Tibial nerve (tissue), 4 donors: ENCODE data around the gene CABLES1.

Experiments
- CTCF ChIP-seq, 5 experiments: fragments of 200-600 bp in 3 of 5; fragments of 450-650 bp in 2 of 5; sonication (generic) in 3 of 5; IDR thresholded peaks; one replicate each; pipeline ENCODE4 v1.5.1; 2016 to 2019; ENCODE audit warnings: antibody characterized with exemption in 5 of 5, mild to moderate bottlenecking in 3 of 5, moderate library complexity in 2 of 5
- EP300 ChIP-seq, 2 donors: sonication (generic); formaldehyde crosslinking; IDR thresholded peaks; one replicate each; pipeline ENCODE4 v1.6.1; 2017; ENCODE audit warnings: antibody characterized with exemption in 2 of 2, mild to moderate bottlenecking in 1 of 2
- POLR2A ChIP-seq, 2 donors: fragments of 450-650 bp; IDR thresholded peaks; one replicate each; pipeline ENCODE4 v1.6.1; 2017; ENCODE audit warnings: antibody characterized with exemption in 2 of 2, mild to moderate bottlenecking in 2 of 2, moderate library complexity in 2 of 2

GRCh38 chr18:23127090-23127489 is 8.2 kb upstream of the CABLES1 start:
- TF ChIP-seq POLR2A (IDR thresholded peaks at IDR 0.05) (no peak), CTCF (IDR thresholded peaks at IDR 0.05) (no peak), EP300 (IDR thresholded peaks at IDR 0.05) (no peak)
